ENCODE results near the gene TEX2.

- TF ChIP-seq EZH2phosphoT487 (conservative IDR thresholded peaks at IDR 0.05; ENCODE audit: low read length): no peak
- TF ChIP-seq, protein P1, sequence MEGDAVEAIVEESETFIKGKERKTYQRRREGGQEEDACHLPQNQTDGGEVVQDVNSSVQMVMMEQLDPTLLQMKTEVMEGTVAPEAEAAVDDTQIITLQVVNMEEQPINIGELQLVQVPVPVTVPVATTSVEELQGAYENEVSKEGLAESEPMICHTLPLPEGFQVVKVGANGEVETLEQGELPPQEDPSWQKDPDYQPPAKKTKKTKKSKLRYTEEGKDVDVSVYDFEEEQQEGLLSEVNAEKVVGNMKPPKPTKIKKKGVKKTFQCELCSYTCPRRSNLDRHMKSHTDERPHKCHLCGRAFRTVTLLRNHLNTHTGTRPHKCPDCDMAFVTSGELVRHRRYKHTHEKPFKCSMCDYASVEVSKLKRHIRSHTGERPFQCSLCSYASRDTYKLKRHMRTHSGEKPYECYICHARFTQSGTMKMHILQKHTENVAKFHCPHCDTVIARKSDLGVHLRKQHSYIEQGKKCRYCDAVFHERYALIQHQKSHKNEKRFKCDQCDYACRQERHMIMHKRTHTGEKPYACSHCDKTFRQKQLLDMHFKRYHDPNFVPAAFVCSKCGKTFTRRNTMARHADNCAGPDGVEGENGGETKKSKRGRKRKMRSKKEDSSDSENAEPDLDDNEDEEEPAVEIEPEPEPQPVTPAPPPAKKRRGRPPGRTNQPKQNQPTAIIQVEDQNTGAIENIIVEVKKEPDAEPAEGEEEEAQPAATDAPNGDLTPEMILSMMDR (IDR thresholded peaks at IDR 0.05; ENCODE audit: insufficient read depth, low read length, poor library complexity, severe bottlenecking): no peak
Measured at GRCh38 chr17:64185101-64185500, 78.0 kb downstream of the TEX2 start.

Measured in SU-DHL-6 (cell line).